ENCODE data around the gene PSD4.

The PSD4 gene

GRCh38 chr2:113201496-113202304, 27.9 kb downstream of the PSD4 start:
- H3K9ac ChIP-seq (ENCODE audit: low read length): no peak overlapping the region
- no peaks in the 10 kb centered on the region; the same call in 1 of the 2 replicates for H3K36me3 ChIP-seq (replicated peaks; ENCODE audit: insufficient read depth, low read length)
- H3K27ac ChIP-seq (ENCODE audit: low read length): no peak overlapping the region
- no peak for TF ChIP-seq EZH2phosphoT487 (IDR thresholded peaks at IDR 0.05; ENCODE audit: low read length)
- no peak for TF ChIP-seq CTCF (IDR thresholded peaks at IDR 0.05; ENCODE audit: low read length)
- TF ChIP-seq EZH2 (optimal IDR thresholded peaks at IDR 0.05; ENCODE audit: low read depth, low read length): no peak
- no peaks in the 10 kb centered on the region for H3K9me3 ChIP-seq (replicated peaks; ENCODE audit: insufficient read depth, low read length)
- H2AFZ ChIP-seq (ENCODE audit: low read length): no peak overlapping the region
- no peak overlapping the region for H3K4me3 ChIP-seq (ENCODE audit: low read length)
- no peaks in the 10 kb centered on the region for H4K20me1 ChIP-seq (ENCODE audit: insufficient read depth, low read length)
- no peaks in the 10 kb centered on the region for H3K79me2 ChIP-seq (ENCODE audit: low read length)
- no peaks in the 10 kb centered on the region for H3K9me2 ChIP-seq (replicated peaks; ENCODE audit: insufficient read depth, low read length)
- no peaks in the 10 kb centered on the region for H3K27me3 ChIP-seq (replicated peaks; ENCODE audit: insufficient read depth, low read length)
- H3F3A ChIP-seq (ENCODE audit: insufficient read depth, low read length): 0 out of 2 replicates have a peak, but pooled peaks cover 2% of the 10 kb centered on the region
- no peak for DNase-seq
- no peak overlapping the region for H3K4me2 ChIP-seq (ENCODE audit: low read depth, low read length)
- no peaks in the 10 kb centered on the region for H3K4me1 ChIP-seq (ENCODE audit: low read length)

DNA sequence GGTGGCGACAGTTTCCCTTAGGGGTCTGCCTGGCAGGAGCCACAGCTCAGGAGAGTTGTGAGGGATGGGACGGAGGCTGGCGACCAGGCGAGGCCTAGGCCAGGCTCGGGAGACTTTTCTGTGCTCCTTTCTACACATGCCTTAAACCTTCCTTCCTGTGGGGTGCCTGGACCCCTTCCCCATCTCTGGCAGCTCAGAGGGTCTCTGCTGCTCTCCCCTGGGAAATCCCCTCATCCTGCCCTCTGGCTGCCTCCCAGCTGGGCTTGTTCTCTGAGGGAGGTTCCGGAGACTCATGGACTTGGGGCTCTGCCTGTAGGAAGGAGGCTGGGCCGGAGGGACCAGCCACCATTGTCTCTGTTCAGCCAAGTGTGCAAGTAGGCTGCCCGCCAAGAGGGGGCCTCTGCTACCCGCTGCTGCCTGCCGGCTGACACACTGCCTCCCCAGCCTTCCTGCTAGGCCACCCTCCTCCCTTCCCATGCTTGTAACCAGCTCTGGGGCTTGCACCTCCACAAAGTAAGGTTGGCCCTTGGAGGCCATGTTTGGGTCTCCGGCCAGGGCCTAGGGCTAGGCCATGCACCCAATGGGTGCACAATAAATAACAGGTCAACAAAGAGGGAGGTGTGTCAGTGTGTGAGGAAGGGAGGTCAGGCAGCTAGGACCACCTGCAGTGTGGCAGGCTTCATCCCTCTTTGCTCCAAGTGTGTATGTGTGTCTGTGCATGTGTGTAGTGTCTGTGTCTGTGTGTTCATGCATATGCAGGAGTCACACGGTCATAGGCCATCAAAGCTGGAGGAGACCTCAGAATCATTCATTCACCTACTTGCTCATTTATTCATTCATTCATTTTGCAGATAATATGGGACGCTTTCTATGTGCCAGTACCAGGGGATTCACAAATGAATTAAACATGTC, 28.8 kb downstream of the PSD4 start:
- no peaks in the 10 kb centered on the region for H3K9me2 ChIP-seq (replicated peaks; ENCODE audit: insufficient read depth, low read length)
- H3F3A ChIP-seq (ENCODE audit: insufficient read depth, low read length): 0 out of 2 replicates have a peak, but pooled peaks cover 2% of the 10 kb centered on the region
- H3K36me3 ChIP-seq (replicated peaks; ENCODE audit: insufficient read depth, low read length): no peaks in the 10 kb centered on the region; the same call in 1 of the 2 replicates
- no peaks in the 10 kb centered on the region for H4K20me1 ChIP-seq (ENCODE audit: insufficient read depth, low read length)
- no peak overlapping the region for H3K4me2 ChIP-seq (ENCODE audit: low read depth, low read length)
- H2AFZ ChIP-seq (ENCODE audit: low read length): no peak overlapping the region
- no peaks in the 10 kb centered on the region for H3K27me3 ChIP-seq (replicated peaks; ENCODE audit: insufficient read depth, low read length)
- no peaks in the 10 kb centered on the region for H3K79me2 ChIP-seq (ENCODE audit: low read length)
- TF ChIP-seq EZH2phosphoT487 (IDR thresholded peaks at IDR 0.05; ENCODE audit: low read length) (no peak), EZH2 (optimal IDR thresholded peaks at IDR 0.05; ENCODE audit: low read depth, low read length) (no peak), CTCF (IDR thresholded peaks at IDR 0.05; ENCODE audit: low read length) (no peak)
- no peak overlapping the region for H3K27ac ChIP-seq (ENCODE audit: low read length)
- no peaks in the 10 kb centered on the region for H3K4me1 ChIP-seq (ENCODE audit: low read length)
- H3K9me3 ChIP-seq (replicated peaks; ENCODE audit: insufficient read depth, low read length): no peaks in the 10 kb centered on the region
- H3K4me3 ChIP-seq (ENCODE audit: low read length): no peak overlapping the region
- no peak for DNase-seq
- no peak overlapping the region for H3K9ac ChIP-seq (ENCODE audit: low read length)

GRCh38 chr2:113203217-113203530, 29.4 kb downstream of the PSD4 start:
- no peaks in the 10 kb centered on the region for H3K27me3 ChIP-seq (replicated peaks; ENCODE audit: insufficient read depth, low read length)
- H3K36me3 ChIP-seq (replicated peaks; ENCODE audit: insufficient read depth, low read length): no peaks in the 10 kb centered on the region; the same call in 1 of the 2 replicates
- no peak for DNase-seq
- no peaks in the 10 kb centered on the region for H3K9me3 ChIP-seq (replicated peaks; ENCODE audit: insufficient read depth, low read length)
- 0 out of 2 replicates have a peak, but pooled peaks cover 2% of the 10 kb centered on the region for H3F3A ChIP-seq (ENCODE audit: insufficient read depth, low read length)
- no peaks in the 10 kb centered on the region for H3K4me1 ChIP-seq (ENCODE audit: low read length)
- no peak overlapping the region for H3K4me2 ChIP-seq (ENCODE audit: low read depth, low read length)
- no peak overlapping the region for H3K27ac ChIP-seq (ENCODE audit: low read length)
- no peak for TF ChIP-seq CTCF (IDR thresholded peaks at IDR 0.05; ENCODE audit: low read length)
- no peak for TF ChIP-seq EZH2 (optimal IDR thresholded peaks at IDR 0.05; ENCODE audit: low read depth, low read length)
- TF ChIP-seq EZH2phosphoT487 (IDR thresholded peaks at IDR 0.05; ENCODE audit: low read length): no peak
- H3K9me2 ChIP-seq (replicated peaks; ENCODE audit: insufficient read depth, low read length): no peaks in the 10 kb centered on the region
- H3K4me3 ChIP-seq (ENCODE audit: low read length): no peak overlapping the region
- no peak overlapping the region for H2AFZ ChIP-seq (ENCODE audit: low read length)
- H3K79me2 ChIP-seq (ENCODE audit: low read length): no peaks in the 10 kb centered on the region
- H3K9ac ChIP-seq (ENCODE audit: low read length): no peak overlapping the region
- no peaks in the 10 kb centered on the region for H4K20me1 ChIP-seq (ENCODE audit: insufficient read depth, low read length)
